A549 (cell line): ENCODE results near the gene RPRD2. TPM values are rescaled to one million over a fixed set of nuclear protein-coding genes. Genes with fewer than 3 reads are reported as not detected.
"Not testable (repeated sequence)": the region's sequence is repeated elsewhere in the genome, so short reads cannot be mapped to it uniquely, and the experiment has no call there.

ENCODE experiments used
- ATAC-seq, 2 experiments: fragments of 200-7000 bp in 1 of 2; fragments of >200 bp in 1 of 2; cut with Nextera tagmentation in 1 of 2; cut with Tn5 transposase in 1 of 2; 3 replicates each; pipeline versions ENCODE4 v1.8.0 to v1.9.1; 2018 to 2020; ENCODE audit warnings: mild to moderate bottlenecking in 1 of 2, moderate library complexity in 1 of 2
- CTCF ChIA-PET: fragments of 300-600 bp; sonication (Branson Sonifier 250); formaldehyde crosslinking; extraction: SDS; loops from one replicate; lab custom pipeline; 2021; ENCODE audit warnings: antibody characterized with exemption, inconsistent platforms; lab: Yijun Ruan, JAX
- POLR2A ChIA-PET: fragments of 350-600 bp; formaldehyde crosslinking; extraction: SDS; loops from one replicate; lab custom pipeline; 2021; ENCODE audit warnings: antibody characterized with exemption, inconsistent platforms; lab: Yijun Ruan, JAX
- DNase-seq, 2 experiments: peaks; one replicate each; pipeline versions ENCODE4 v3.0.0 to v3.0.0-alpha.2; 2011 to 2016; ENCODE audit warnings: low read depth in 1 of 2, low spot score in 1 of 2
- FAIRE-seq: peaks from 2 replicates; lab custom pipeline; 2011; peaks lifted over from hg19 to GRCh38; lab: Jason Lieb, UNC
- H3K27ac ChIP-seq, 2 experiments: fragments of >200 bp; sonication (Bioruptor Twin); formaldehyde crosslinking; 3 replicates each; pipeline ENCODE4 v1.5.1; 2016 to 2017
- H3K4me1 ChIP-seq: fragments of >200 bp; sonication (Bioruptor Twin); formaldehyde crosslinking; 3 replicates; pipeline ENCODE4 v1.6.1; 2016
- H3K4me2 ChIP-seq: fragments of >200 bp; sonication (Bioruptor Twin); formaldehyde crosslinking; 3 replicates; pipeline ENCODE4 v1.6.1; 2016
- H3K4me3 ChIP-seq: fragments of >200 bp; sonication (Bioruptor Twin); formaldehyde crosslinking; 3 replicates; pipeline ENCODE4 v1.5.1; 2016
- H3K9me3 ChIP-seq: fragments of >200 bp; sonication (Bioruptor Twin); formaldehyde crosslinking; 3 replicates; pipeline ENCODE4 v1.6.1; 2016
- BHLHE40 ChIP-seq: IDR thresholded peaks from 2 replicates; pipeline ENCODE4 v1.6.1; 2012; ENCODE audit warnings: low read depth, low read length, inconsistent platforms
- CBX2 ChIP-seq: fragments of 200-600 bp; sonication (generic); IDR thresholded peaks from 2 replicates; pipeline ENCODE4 v1.6.1; 2016; ENCODE audit warnings: low read depth, mild to moderate bottlenecking, borderline replicate concordance
- CHD4 ChIP-seq: fragments of 200-600 bp; sonication (generic); IDR thresholded peaks from 2 replicates; pipeline ENCODE4 v1.6.1; 2016; ENCODE audit warnings: antibody characterized with exemption, mild to moderate bottlenecking, borderline replicate concordance
- EHF ChIP-seq: fragments of 250-450 bp; sonication (Bioruptor Pico); IDR thresholded peaks from 2 replicates; pipeline ENCODE4 v1.5.0; 2020; ENCODE audit warnings: mild to moderate bottlenecking
- EP300 ChIP-seq, 2 experiments: fragments of >200 bp; sonication (Bioruptor Twin); formaldehyde crosslinking; IDR thresholded peaks; 2 replicates in 1 of 2; 3 replicates in 1 of 2; pipeline ENCODE4 v1.6.1; 2016 to 2017
- ESRRA ChIP-seq: fragments of 150-350 bp; IDR thresholded peaks from 2 replicates; pipeline ENCODE4 v1.6.1; 2014; ENCODE audit warnings: mild to moderate bottlenecking, low read length, borderline replicate concordance
- FOXS1 ChIP-seq: fragments of 250-450 bp; sonication (Bioruptor Pico); IDR thresholded peaks from 2 replicates; pipeline ENCODE4 v1.5.0; 2020; ENCODE audit warnings: mild to moderate bottlenecking, moderate library complexity
- HDAC2 ChIP-seq: fragments of 200-600 bp; sonication (generic); IDR thresholded peaks from 2 replicates; pipeline ENCODE4 v1.6.1; 2016
- HOXB5 ChIP-seq: fragments of 250-450 bp; sonication (Bioruptor Pico); IDR thresholded peaks from 2 replicates; pipeline ENCODE4 v1.5.0; 2020; ENCODE audit warnings: mild to moderate bottlenecking, moderate library complexity
- JUN ChIP-seq, 2 experiments: fragments of >200 bp; sonication (Bioruptor Twin); formaldehyde crosslinking; IDR thresholded peaks; 2 replicates in 1 of 2; 3 replicates in 1 of 2; pipeline ENCODE4 v1.6.1; 2016 to 2017
- JUNB ChIP-seq: fragments of >200 bp; sonication (Bioruptor Twin); formaldehyde crosslinking; IDR thresholded peaks from 2 replicates; pipeline ENCODE4 v1.6.1; 2016
- MAZ ChIP-seq: fragments of 150-350 bp; IDR thresholded peaks from 2 replicates; pipeline ENCODE4 v1.6.1; 2014; ENCODE audit warnings: antibody characterized with exemption, low read depth, low read length, borderline replicate concordance
- NFE2L2 ChIP-seq: fragments of 150-350 bp; conservative IDR thresholded peaks from 2 replicates; pipeline ENCODE4 v1.6.1; 2014; ENCODE audit warnings: low read length
- NR3C1 ChIP-seq: fragments of >200 bp; sonication (Bioruptor Twin); formaldehyde crosslinking; IDR thresholded peaks from 3 replicates; pipeline ENCODE4 v1.6.1; 2017
- PHF8 ChIP-seq: fragments of 200-600 bp; sonication (generic); IDR thresholded peaks from 2 replicates; pipeline ENCODE4 v1.6.1; 2016; ENCODE audit warnings: low read depth, mild to moderate bottlenecking, antibody characterized with exemption, moderate library complexity, borderline replicate concordance
- POLR2A ChIP-seq: IDR thresholded peaks from 2 replicates; pipeline ENCODE4 v1.6.1; 2012; ENCODE audit warnings: mild to moderate bottlenecking, low read length
- RAD21 ChIP-seq, 2 experiments: fragments of >200 bp in 1 of 2; sonication (Bioruptor Twin) in 1 of 2; formaldehyde crosslinking in 1 of 2; IDR thresholded peaks in 1 of 2; conservative IDR thresholded peaks in 1 of 2; 2 replicates in 1 of 2; 3 replicates in 1 of 2; pipeline ENCODE4 v1.6.1; 2012 to 2018; ENCODE audit warnings: inconsistent platforms in 1 of 2
- RFX5 ChIP-seq: fragments of 450-650 bp; IDR thresholded peaks from 2 replicates; pipeline ENCODE4 v1.7.1; 2014; ENCODE audit warnings: antibody characterized with exemption, mild to moderate bottlenecking, moderate library complexity
- SREBF2 ChIP-seq: fragments of 450-650 bp; IDR thresholded peaks from 2 replicates; pipeline ENCODE4 v1.6.1; 2014; ENCODE audit warnings: mild to moderate bottlenecking, moderate library complexity
- TP53 ChIP-seq: fragments of 250-450 bp; sonication (Bioruptor Pico); IDR thresholded peaks from 2 replicates; pipeline ENCODE4 v1.5.0; 2021; ENCODE audit warnings: mild to moderate bottlenecking, moderate library complexity
- ZSCAN20 ChIP-seq: fragments of 250-450 bp; sonication (Bioruptor Pico); IDR thresholded peaks from 2 replicates; pipeline ENCODE4 v1.8.0; 2022; ENCODE audit warnings: mild to moderate bottlenecking, moderate library complexity
- WGBS: methylation state at CpG from one replicate; pipeline ENCODE4 v1.1.6; 2017; ENCODE audit errors: missing lambda C conversion rate; 5-methylcytosine and 5-hydroxymethylcytosine counted together
- polyA plus RNA-seq, 4 experiments: library from polyadenylated mRNA; depleted of rRNA in 3 of 4; stranded (reverse); fragments of >200 nt; fragmentation: RNase III in 1 of 4; extraction: RNeasy Plus Mini Kit Qiagen cat#74134 plus additional on column Dnase treatment in 1 of 4; gene quantifications; 2 replicates in 3 of 4; 3 replicates in 1 of 4; pipeline ENCODE4 v1.2.3, GENCODE V29; 2011 to 2017
- TF ChIP-seq, protein P1 (sequence below): fragments of 250-450 bp; sonication (Bioruptor Pico); IDR thresholded peaks from 2 replicates; pipeline ENCODE4 v1.5.0; 2021; ENCODE audit warnings: mild to moderate bottlenecking, moderate library complexity, borderline replicate concordance
- TF ChIP-seq, protein P2 (sequence below): fragments of 250-450 bp; sonication (Bioruptor Pico); IDR thresholded peaks from 2 replicates; pipeline ENCODE4 v1.5.0; 2020; ENCODE audit warnings: low read depth, mild to moderate bottlenecking, moderate library complexity
- TF ChIP-seq, protein P3 (sequence below): fragments of >200 bp; sonication (Bioruptor Twin); formaldehyde crosslinking; IDR thresholded peaks from 2 replicates; pipeline ENCODE4 v1.6.1; 2016
- TF ChIP-seq, protein P4 (sequence below): IDR thresholded peaks from 2 replicates; pipeline ENCODE4 v1.6.1; 2012; ENCODE audit warnings: low read depth, borderline replicate concordance
- TF ChIP-seq, protein P5 (sequence below): fragments of >200 bp; sonication (Bioruptor Twin); formaldehyde crosslinking; IDR thresholded peaks from 3 replicates; pipeline ENCODE4 v1.6.1; 2016
- TF ChIP-seq, protein P6 (sequence below): IDR thresholded peaks from 2 replicates; pipeline ENCODE4 v1.6.1; 2012

RPRD2 gene
- polyA plus RNA-seq, 2 of the 4 experiments (the other 2 are of a cell fraction): 10.3 to 20.8 TPM

DNA sequence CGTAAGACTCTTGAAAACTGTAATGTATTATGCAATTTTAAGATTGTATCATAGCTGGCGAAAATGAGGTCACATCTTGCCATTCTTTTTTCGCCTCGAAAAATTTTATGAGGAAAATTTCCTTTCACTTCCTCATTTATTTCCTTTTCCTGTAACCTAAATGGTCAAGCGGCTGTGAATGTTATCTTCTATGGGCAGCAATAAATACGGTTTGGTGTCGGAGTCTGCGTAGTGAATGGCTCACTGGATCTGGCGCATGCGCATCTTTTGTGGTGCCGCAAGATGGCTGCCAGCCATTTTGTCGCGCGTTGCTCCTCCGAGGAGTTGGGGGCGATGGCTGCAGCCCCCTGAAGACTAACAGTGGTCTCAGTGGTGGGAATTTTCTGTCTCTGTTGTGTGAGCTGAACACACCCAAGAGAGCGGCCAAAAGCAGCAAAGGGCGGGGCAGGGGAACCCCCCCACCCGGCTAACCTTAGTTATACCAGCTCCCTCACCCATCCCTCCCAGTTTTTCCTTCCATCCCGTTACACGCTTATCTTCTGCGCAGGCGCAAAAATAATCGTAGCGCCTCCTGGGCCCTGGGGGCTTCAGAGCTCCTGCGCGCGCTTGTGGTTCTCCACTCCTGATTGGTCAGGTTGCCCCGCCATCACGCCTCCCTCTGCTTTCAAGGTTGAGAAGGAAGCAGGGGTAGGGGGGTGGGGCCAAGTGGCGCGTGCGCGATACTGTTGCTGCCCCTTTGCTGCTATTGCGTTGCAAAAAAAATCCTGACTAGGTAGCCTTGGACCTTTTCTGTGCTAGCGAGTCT is at the start of gene RPRD2 (continued):
- TF ChIP-seq, protein P1, sequence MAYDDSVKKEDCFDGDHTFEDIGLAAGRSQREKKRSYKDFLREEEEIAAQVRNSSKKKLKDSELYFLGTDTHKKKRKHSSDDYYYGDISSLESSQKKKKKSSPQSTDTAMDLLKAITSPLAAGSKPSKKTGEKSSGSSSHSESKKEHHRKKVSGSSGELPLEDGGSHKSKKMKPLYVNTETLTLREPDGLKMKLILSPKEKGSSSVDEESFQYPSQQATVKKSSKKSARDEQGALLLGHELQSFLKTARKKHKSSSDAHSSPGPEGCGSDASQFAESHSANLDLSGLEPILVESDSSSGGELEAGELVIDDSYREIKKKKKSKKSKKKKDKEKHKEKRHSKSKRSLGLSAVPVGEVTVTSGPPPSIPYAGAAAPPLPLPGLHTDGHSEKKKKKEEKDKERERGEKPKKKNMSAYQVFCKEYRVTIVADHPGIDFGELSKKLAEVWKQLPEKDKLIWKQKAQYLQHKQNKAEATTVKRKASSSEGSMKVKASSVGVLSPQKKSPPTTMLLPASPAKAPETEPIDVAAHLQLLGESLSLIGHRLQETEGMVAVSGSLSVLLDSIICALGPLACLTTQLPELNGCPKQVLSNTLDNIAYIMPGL (CRISPR knock-in tag): no peak
- peak; percentile 80 to 94; a peak in 4 of 5 replicates for TF ChIP-seq JUN (IDR thresholded peaks at IDR 0.05)
- no peak for TF ChIP-seq SREBF2
- TF ChIP-seq, protein P2, sequence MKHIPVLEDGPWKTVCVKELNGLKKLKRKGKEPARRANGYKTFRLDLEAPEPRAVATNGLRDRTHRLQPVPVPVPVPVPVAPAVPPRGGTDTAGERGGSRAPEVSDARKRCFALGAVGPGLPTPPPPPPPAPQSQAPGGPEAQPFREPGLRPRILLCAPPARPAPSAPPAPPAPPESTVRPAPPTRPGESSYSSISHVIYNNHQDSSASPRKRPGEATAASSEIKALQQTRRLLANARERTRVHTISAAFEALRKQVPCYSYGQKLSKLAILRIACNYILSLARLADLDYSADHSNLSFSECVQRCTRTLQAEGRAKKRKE: no peak
- no peak for TF ChIP-seq JUNB
- no peak for TF ChIP-seq ZSCAN20
- no peak for TF ChIP-seq HOXB5
- 0 out of 2 replicates have a peak, but pooled peaks have one; percentile 11 for TF ChIP-seq RFX5
- no peak; the same call in 1 of the 2 replicates for TF ChIP-seq FOXS1 (CRISPR knock-in tag)
- no peak for TF ChIP-seq BHLHE40
- TF ChIP-seq EHF (CRISPR knock-in tag): no peak
- no peak for TF ChIP-seq NR3C1
- peak; percentile 64 for TF ChIP-seq TP53 (CRISPR knock-in tag)
- TF ChIP-seq, protein P3, sequence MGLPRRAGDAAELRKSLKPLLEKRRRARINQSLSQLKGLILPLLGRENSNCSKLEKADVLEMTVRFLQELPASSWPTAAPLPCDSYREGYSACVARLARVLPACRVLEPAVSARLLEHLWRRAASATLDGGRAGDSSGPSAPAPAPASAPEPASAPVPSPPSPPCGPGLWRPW: peak; percentile 71; the same call in 1 of the 2 replicates
- TF ChIP-seq NFE2L2: no peak
- TF ChIP-seq CHD4: no peak
- TF ChIP-seq POLR2A: peak; percentile 90
- peak; percentile 79 for TF ChIP-seq PHF8
- no peak for TF ChIP-seq HDAC2
- TF ChIP-seq, protein P4, sequence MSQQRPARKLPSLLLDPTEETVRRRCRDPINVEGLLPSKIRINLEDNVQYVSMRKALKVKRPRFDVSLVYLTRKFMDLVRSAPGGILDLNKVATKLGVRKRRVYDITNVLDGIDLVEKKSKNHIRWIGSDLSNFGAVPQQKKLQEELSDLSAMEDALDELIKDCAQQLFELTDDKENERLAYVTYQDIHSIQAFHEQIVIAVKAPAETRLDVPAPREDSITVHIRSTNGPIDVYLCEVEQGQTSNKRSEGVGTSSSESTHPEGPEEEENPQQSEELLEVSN: peak; percentile 81
- TF ChIP-seq, protein P5, sequence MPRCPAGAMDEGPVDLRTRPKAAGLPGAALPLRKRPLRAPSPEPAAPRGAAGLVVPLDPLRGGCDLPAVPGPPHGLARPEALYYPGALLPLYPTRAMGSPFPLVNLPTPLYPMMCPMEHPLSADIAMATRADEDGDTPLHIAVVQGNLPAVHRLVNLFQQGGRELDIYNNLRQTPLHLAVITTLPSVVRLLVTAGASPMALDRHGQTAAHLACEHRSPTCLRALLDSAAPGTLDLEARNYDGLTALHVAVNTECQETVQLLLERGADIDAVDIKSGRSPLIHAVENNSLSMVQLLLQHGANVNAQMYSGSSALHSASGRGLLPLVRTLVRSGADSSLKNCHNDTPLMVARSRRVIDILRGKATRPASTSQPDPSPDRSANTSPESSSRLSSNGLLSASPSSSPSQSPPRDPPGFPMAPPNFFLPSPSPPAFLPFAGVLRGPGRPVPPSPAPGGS: peak; percentile 66; the same call in 2 of the 3 replicates
- TF ChIP-seq MAZ: no peak; the same call in 1 of the 2 replicates
- no peak for TF ChIP-seq ESRRA
- TF ChIP-seq CBX2: no peak
- TF ChIP-seq, protein P6, sequence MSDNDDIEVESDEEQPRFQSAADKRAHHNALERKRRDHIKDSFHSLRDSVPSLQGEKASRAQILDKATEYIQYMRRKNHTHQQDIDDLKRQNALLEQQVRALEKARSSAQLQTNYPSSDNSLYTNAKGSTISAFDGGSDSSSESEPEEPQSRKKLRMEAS: peak; percentile 60
- no peak for TF ChIP-seq RAD21 (conservative IDR thresholded peaks at IDR 0.05 in 1 of 2, IDR thresholded peaks at IDR 0.05 in 1 of 2)
- TF ChIP-seq EP300 (IDR thresholded peaks at IDR 0.05): no peak

DNA sequence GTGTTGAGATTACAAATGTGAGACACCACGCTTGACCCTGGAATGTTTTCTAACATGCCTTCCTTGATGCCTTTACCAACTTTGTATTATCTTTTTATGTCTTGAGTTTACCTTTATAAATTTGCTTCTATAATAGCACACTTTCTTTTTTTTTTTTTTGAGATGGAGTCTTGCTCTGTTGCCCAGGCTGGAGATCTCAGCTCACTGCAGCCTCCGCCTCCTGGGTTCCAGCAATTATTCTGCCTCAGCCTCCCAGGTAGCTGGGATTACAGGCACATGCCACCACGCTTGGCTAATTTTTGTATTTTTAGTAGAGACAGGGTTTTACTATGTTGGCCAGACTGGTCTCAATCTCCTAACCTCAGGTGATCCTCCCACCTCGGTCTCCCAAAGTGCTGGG is 49.3 kb upstream of the RPRD2 start:
- H3K9me3 ChIP-seq, FAIRE-seq, ATAC-seq, H3K4me2 ChIP-seq, H3K27ac ChIP-seq, H3K4me3 ChIP-seq, DNase-seq, POLR2A ChIA-PET, H3K4me1 ChIP-seq: not testable (repeated sequence)
- CTCF ChIA-PET: interaction anchor here (1.4 kb wide), 1 partner anchor 10 kb away, joined by 4 read pairs; no protein-coding TSS in a partner anchor
- WGBS: 91% methylated on average over 4 of the region's 4 CpGs
